HG03460 (cell line): Measurements from ENCODE around the gene NEK6.

Experiments used
- ATAC-seq: cut with Tn5 transposase; IDR thresholded peaks from one replicate; pipeline ENCODE4 v1.9.1; 2021; ENCODE audit not compliant: unreplicated experiment

The NEK6 gene

GRCh38 chr9:124340219-124341069 lies 82.7 kb downstream of the NEK6 start:
- ATAC-seq, result no peak

- ATAC-seq, result no peak
Observed at GRCh38 chr9:124341455-124342170, 83.9 kb downstream of the NEK6 start.

DNA sequence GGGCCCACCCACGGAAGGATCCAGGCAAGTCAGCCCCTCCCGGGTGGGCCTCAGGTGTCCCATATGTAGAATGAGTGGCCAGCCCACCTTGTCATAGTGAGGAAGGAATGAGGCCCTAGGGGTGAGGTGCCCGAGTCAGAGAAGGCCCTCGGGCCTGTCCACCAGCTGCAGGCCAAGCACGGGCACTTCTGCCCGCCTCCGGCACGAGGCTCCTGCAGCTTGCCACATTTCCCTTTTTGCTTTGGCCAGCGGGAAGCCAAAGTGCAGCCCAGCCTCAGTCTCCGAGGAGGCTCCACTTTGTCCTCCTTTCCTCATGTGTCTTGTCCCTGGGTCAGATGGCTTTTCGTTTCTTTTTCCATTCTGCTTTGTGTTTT lies 84.6 kb downstream of the NEK6 start:
- ATAC-seq, result no peak

- ATAC-seq, result no peak
Observed at GRCh38 chr9:124342776-124343485, 85.2 kb downstream of the NEK6 start.

DNA sequence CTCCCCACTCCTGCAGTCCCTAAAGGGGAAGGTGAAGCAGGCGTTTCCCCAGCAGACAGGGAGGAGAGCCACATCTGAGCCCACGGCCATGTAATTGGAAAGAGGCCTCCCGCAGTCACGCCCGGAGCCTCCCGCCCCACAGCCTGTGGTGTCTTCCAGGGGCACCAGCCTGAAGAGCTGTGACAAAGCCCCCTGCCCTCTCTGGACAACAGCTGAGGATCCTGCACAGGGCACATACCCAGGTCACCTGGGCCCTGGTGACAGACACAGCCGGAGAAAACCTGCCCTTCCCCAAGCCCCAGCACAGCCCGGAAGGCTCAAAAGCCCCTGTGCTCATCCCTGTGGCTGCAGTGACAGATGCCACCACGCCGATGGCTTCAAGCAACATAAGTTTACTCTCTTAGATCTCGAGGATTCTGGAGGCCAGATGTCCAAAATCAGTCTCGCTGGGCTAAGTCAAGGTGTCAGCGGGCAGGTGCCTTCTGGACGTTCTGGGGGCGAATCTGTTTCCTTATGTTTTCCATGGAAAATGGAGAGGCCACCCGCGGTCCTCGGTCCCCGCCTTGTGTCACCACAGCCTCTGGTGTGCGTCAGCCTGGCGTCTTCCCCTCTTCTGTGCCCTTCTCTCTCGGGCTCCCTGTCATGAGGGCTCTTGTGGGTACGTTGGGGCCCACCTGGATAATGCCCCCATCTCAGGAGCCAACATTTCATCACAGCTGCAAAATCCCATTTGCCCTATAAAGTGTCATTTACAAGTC lies 86.0 kb downstream of the NEK6 start:
- no peak for ATAC-seq

GRCh38 chr9:124344291-124345050 lies 86.7 kb downstream of the NEK6 start:
- no peak for ATAC-seq

GRCh38 chr9:124345063-124345462 lies 87.3 kb downstream of the NEK6 start:
- ATAC-seq, result no peak

GRCh38 chr9:124345751-124346281 lies 88.1 kb downstream of the NEK6 start:
- ATAC-seq, result no peak

DNA sequence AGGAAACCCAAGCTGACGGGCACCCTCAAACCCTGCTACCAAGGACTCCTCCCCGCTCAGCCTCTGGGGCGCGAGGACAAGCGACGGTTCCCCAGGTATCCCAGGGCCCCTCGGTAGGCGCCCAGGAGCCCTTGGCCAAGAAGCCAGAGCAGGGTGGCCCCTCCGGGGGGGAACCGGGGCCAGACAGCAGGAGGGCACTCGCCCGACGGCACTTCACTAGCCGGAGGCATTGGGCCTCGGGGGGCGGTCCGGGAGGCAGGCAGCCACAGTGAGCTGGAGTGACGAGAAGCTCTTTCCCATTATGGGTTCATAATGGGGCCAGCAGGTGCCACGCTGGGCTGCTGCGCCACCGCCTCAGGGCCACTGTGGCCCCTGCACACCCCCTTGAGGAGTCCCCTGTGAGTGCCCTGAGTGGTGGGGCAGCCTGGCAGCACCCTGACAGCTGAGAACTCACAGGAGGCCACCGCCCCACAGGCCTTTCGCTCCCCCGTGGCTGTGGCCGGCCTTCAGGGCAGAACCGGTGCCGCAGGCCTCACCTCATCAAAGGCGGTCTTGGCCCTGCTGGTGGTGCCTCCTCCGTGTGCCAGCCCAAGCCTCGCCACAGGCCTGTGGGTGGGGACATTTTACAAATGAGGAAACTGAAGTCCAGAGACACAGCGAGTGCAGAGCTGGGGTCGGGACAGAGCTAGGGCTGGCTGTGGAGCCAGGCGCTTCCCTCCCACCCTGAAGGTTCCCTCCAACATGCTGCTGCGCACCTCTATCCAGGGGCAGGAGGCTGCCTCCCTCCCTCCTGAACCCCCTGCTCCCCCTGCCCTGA lies 88.8 kb downstream of the NEK6 start:
- ATAC-seq, result no peak

- ATAC-seq, result no peak
Observed at GRCh38 chr9:124347206-124347967, 89.6 kb downstream of the NEK6 start.

- no peak for ATAC-seq
Observed at GRCh38 chr9:124347968-124348358, 90.2 kb downstream of the NEK6 start.

- ATAC-seq, result no peak
Observed at GRCh38 chr9:124348363-124348762, 90.6 kb downstream of the NEK6 start.

DNA sequence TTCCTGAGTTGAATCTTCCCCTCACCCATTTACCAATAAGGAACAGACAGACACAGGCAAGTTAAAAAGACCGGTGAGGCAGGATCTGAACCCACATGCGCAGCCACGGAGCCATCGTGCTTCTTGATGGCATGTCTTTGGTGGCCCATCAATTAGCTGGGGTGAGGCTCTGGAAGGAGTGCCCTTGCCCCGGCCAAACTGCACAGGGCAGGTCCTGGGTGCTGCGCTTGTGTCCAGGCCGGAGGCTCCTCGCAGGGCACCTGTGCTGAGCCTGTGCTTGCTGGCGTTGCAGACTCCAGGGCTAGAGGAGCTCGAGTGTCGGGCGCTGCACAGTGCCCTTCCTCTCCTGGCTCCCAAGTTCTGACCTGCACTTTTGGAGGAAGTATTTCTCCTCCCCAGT lies 91.1 kb downstream of the NEK6 start:
- no peak for ATAC-seq

DNA sequence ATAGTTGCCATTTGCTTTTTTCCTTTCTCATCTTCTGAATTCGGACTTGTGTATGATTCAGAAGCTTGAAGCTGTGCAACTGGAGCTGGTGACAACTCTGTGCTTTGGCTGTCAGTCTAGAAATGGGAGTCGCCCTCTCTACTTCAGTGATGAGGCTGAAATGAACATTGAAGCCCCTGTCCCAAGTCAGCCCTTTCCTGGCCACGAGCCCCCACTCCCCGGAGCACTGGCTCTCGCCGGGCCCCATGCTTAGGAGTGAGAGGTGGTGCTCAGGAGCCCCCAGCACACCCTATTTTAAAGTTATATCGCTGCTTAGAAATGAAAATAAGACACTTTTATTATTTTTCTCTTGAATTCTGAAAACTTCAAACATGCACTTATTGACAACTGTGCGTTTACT lies 91.5 kb downstream of the NEK6 start:
- ATAC-seq, result no peak

DNA sequence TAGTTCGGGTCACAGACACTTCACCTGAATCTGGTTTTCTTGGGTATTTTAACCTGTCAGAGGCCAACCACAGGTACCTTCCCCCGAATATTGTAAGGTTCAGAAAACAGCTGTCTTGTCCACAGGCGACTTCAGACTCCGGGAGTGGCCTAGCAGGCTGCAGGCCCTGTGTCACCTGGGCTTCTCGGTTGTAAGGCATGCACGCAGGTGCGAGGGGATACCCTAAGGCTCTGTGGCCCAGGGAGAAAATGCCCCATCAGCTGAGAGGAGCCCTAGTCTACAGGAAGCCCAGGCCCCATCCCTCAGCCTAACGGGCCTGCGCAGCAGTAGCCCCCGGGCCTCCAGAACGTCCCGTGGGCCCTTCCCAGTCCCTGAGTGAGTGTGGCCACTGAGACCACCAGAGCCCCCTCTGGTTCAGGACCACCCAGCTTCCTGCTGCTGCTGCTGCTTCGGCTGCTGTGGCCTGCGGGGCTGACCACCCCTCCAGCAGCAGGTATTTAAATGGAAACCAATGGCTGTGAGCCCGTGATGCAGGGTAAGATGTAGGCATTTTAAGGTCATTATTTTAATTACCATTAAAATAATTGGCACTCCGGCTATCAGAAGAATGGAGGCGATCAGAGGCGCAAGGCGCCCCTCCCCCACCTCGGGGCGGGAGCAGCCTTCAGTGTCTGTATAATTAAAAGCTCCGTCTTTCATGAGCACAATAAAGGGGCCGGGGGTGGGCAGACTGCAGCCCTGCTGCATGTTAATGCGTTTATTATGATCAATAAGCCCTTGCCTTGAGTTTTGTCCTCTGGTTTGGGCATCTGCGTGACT lies 92.1 kb downstream of the NEK6 start:
- ATAC-seq, result no peak

DNA sequence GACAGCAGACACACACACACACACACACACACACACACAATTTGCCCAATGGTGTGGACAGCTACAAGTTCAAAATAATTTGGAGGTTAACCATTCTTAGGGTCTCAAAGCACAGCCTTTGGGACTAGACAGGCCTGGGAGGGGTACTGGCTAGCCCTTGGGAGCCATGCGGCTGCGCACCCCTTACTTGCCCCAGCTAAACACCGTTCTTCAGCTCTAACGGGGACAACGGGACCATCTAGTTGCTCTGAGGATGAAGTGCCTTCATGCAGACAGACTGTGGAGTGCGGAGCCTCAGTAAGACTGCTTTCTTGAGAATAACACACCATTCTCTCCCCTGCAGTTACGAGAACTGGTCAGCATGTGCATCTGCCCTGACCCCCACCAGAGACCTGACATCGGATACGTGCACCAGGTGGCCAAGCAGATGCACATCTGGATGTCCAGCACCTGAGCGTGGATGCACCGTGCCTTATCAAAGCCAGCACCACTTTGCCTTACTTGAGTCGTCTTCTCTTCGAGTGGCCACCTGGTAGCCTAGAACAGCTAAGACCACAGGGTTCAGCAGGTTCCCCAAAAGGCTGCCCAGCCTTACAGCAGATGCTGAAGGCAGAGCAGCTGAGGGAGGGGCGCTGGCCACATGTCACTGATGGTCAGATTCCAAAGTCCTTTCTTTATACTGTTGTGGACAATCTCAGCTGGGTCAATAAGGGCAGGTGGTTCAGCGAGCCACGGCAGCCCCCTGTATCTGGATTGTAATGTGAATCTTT lies 92.9 kb downstream of the NEK6 start:
- no peak for ATAC-seq
